CD14-positive monocyte (primary cell): Measurements from ENCODE around the gene PGAP2. TPM values are rescaled to one million over a fixed set of nuclear protein-coding genes. Genes with fewer than 3 reads are reported as not detected.

Experiments used
- DNase-seq, 3 donors: peaks; one replicate each; pipeline ENCODE4 v3.0.0-alpha.2; 2011 to 2022
- H2AFZ ChIP-seq: 2 replicates; pipeline ENCODE4 v1.6.0; 2012; ENCODE audit warnings: mild to moderate bottlenecking, low read depth, low read length, inconsistent platforms; ENCODE audit not compliant: insufficient read depth, poor library complexity, severe bottlenecking
- H3K27ac ChIP-seq, 2 donors: 1 replicate in 1 of 2; 2 replicates in 1 of 2; pipeline ENCODE4 v1.5.1; 2012 to 2013; ENCODE audit warnings: low read length in 2 of 2, control low read depth in 1 of 2, inconsistent platforms in 1 of 2, low read depth in 1 of 2, mild to moderate bottlenecking in 1 of 2
- H3K27me3 ChIP-seq, 2 donors: one replicate each; pipeline versions ENCODE4 v1.6.0 to v1.6.1; 2011 to 2013; ENCODE audit warnings: low read length in 2 of 2; ENCODE audit not compliant: control insufficient read depth in 2 of 2, insufficient read depth in 2 of 2
- H3K36me3 ChIP-seq, 2 donors: replicated peaks in 1 of 2; 1 replicate in 1 of 2; 2 replicates in 1 of 2; pipeline versions ENCODE4 v1.5.1 to v1.6.1; 2012 to 2013; ENCODE audit warnings: low read length in 2 of 2, control low read depth in 1 of 2, inconsistent platforms in 1 of 2, mild to moderate bottlenecking in 1 of 2; ENCODE audit not compliant: insufficient read depth in 2 of 2, control insufficient read depth in 1 of 2
- H3K4me1 ChIP-seq, 2 donors: 1 replicate in 1 of 2; 2 replicates in 1 of 2; pipeline versions ENCODE4 v1.5.1 to v1.6.1; 2012 to 2013; ENCODE audit warnings: low read length in 2 of 2, control low read depth in 1 of 2, inconsistent platforms in 1 of 2, mild to moderate bottlenecking in 1 of 2, moderate library complexity in 1 of 2; ENCODE audit not compliant: insufficient read depth in 2 of 2, control insufficient read depth in 1 of 2
- H3K4me2 ChIP-seq: replicated peaks from 2 replicates; pipeline ENCODE3; 2012; ENCODE audit warnings: low read length, moderate library complexity, mild to moderate bottlenecking; ENCODE audit not compliant: poor library complexity, severe bottlenecking; ENCODE audit errors: extremely low read depth
- H3K4me3 ChIP-seq, 3 experiments: fragments of 200-600 bp in 1 of 3; sonication (generic) in 1 of 3; replicated peaks in 1 of 3; 1 replicate in 2 of 3; 2 replicates in 1 of 3; pipeline ENCODE4 v1.5.1; 2011 to 2013; ENCODE audit warnings: low read length in 3 of 3, mild to moderate bottlenecking in 3 of 3, control low read depth in 2 of 3, low read depth in 2 of 3, inconsistent platforms in 1 of 3, moderate library complexity in 1 of 3
- H3K79me2 ChIP-seq: 2 replicates; pipeline ENCODE4 v1.6.0; 2012; ENCODE audit warnings: mild to moderate bottlenecking, control low read depth, inconsistent platforms, low read length, moderate library complexity; ENCODE audit not compliant: insufficient read depth
- H3K9ac ChIP-seq: 2 replicates; pipeline ENCODE4 v1.6.0; 2017; ENCODE audit warnings: low read length, mild to moderate bottlenecking; ENCODE audit not compliant: insufficient read depth, poor library complexity, severe bottlenecking
- H3K9me3 ChIP-seq, 2 donors: replicated peaks in 1 of 2; 1 replicate in 1 of 2; 2 replicates in 1 of 2; pipeline versions ENCODE4 v1.5.1 to v1.6.1; 2012 to 2013; ENCODE audit warnings: low read length in 2 of 2, control low read depth in 1 of 2; ENCODE audit not compliant: control insufficient read depth in 1 of 2, insufficient read depth in 1 of 2
- H4K20me1 ChIP-seq: 2 replicates; pipeline ENCODE4 v1.6.0; 2012; ENCODE audit warnings: mild to moderate bottlenecking, low read length, control low read depth, moderate library complexity; ENCODE audit not compliant: insufficient read depth
- H3K27ac Mint-ChIP-seq, 7 donors: one replicate each; pipeline ENCODE4 v1.8.0; 2020; ENCODE audit warnings: mild to moderate bottlenecking in 7 of 7, mixed read lengths in 7 of 7, moderate library complexity in 6 of 7, inconsistent platforms in 2 of 7
- H3K27me3 Mint-ChIP-seq, 3 donors: one replicate each; pipeline ENCODE4 v1.8.0; 2021 to 2022; ENCODE audit warnings: low read depth in 3 of 3, mild to moderate bottlenecking in 3 of 3, mixed read lengths in 3 of 3, moderate library complexity in 3 of 3, inconsistent platforms in 1 of 3
- H3K36me3 Mint-ChIP-seq, 2 donors: one replicate each; pipeline ENCODE4 v1.8.0; 2020; ENCODE audit warnings: mixed read lengths in 2 of 2, inconsistent platforms in 1 of 2, mild to moderate bottlenecking in 1 of 2
- H3K4me1 Mint-ChIP-seq: one replicate; pipeline ENCODE4 v1.8.0; 2020; ENCODE audit warnings: mild to moderate bottlenecking, mixed read lengths
- H3K4me3 Mint-ChIP-seq, 2 donors: one replicate each; pipeline ENCODE4 v1.8.0; 2020; ENCODE audit warnings: mild to moderate bottlenecking in 2 of 2, mixed read lengths in 2 of 2, moderate library complexity in 1 of 2
- H3K9me3 Mint-ChIP-seq, 7 donors: one replicate each; pipeline ENCODE4 v1.8.0; 2020 to 2022; ENCODE audit warnings: mixed read lengths in 7 of 7, mild to moderate bottlenecking in 6 of 7, moderate library complexity in 6 of 7, inconsistent platforms in 2 of 7
- WGBS: methylation state at CpG from one replicate; pipeline ENCODE4 v1.1.5; 2013; ENCODE audit warnings: missing lambda C conversion rate; ENCODE audit not compliant: insufficient coverage; 5-methylcytosine and 5-hydroxymethylcytosine counted together
- intact Hi-C, 2 donors: fragments of 100-400 bp; cut with micrococcal nuclease; formaldehyde crosslinking; loops; one replicate each; pipeline versions ENCODE4 v1.15.0 to v1.15.1; 2023
- polyA plus RNA-seq, 3 donors: library from polyadenylated mRNA; depleted of rRNA in 1 of 3; unstranded in 2 of 3; stranded (reverse) in 1 of 3; fragments of 300-500 nt in 2 of 3; fragments of >200 nt in 1 of 3; fragmentation: Illumina TruSeq in 2 of 3; gene quantifications; 1 replicate in 2 of 3; 2 replicates in 1 of 3; pipeline ENCODE4 v1.2.3, GENCODE V29; 2012 to 2021
- TF ChIP-seq, protein P1 (sequence below): fragments of 200-600 bp; IDR thresholded peaks from one replicate; pipeline ENCODE4 v1.8.0; 2022; ENCODE audit warnings: antibody characterized with exemption, mild to moderate bottlenecking

PGAP2 gene
- polyA plus RNA-seq, 3 donors = 5.8 to 17.9 (median 6.8) TPM

GRCh38 chr11:3854977-3855807 lies 46.8 kb downstream of the PGAP2 start, which contains the start of gene STIM1:
Gene STIM1 (plus strand): TSS chr11:3855664. CDS start chr11:3856271, 607 bp downstream.
- under 1% methylated on average over 85 of the region's 87 CpGs for WGBS
- H3K27ac Mint-ChIP-seq = peak within 1 kb of the TSS; percentile 96 to 99 (median 98)
- Histone ChIP-seq H3K4me1 (peaks cover 51 to 62% of the 10 kb centered on the region in 2 donors), H3K9me3 (no peaks in the 10 kb centered on the region), H2AFZ (peak within 1 kb of the TSS; percentile 88), H3K79me2 (peaks cover 47% of the 10 kb centered on the region), H3K4me2 (peak within 1 kb of the TSS; percentile 97), H4K20me1 (peaks cover 45% of the 10 kb centered on the region), H3K27ac (peak within 1 kb of the TSS; percentile 94), H3K27me3 (no peaks in the 10 kb centered on the region), H3K9ac (peak within 1 kb of the TSS; percentile 84), H3K36me3 (no peaks in the 10 kb centered on the region), H3K4me3 (peak within 1 kb of the TSS; percentile 65 to 94 (median 87))
- DNase-seq = peak; percentile 91 to 93 (median 92)
- H3K36me3 Mint-ChIP-seq = peaks cover 6 to 9% of the 10 kb centered on the region in 2 donors
- peaks cover 0 to 2% (median 0%) of the 10 kb centered on the region in 3 donors for H3K27me3 Mint-ChIP-seq
- intact Hi-C loops = loop anchor here (2.0 to 5.0 kb wide), 4 partner anchors 16 to 107 kb away; no protein-coding TSS in a partner anchor
- peak within 1 kb of the TSS; percentile 96 to 97 for H3K4me3 Mint-ChIP-seq
- TF ChIP-seq, protein P1, sequence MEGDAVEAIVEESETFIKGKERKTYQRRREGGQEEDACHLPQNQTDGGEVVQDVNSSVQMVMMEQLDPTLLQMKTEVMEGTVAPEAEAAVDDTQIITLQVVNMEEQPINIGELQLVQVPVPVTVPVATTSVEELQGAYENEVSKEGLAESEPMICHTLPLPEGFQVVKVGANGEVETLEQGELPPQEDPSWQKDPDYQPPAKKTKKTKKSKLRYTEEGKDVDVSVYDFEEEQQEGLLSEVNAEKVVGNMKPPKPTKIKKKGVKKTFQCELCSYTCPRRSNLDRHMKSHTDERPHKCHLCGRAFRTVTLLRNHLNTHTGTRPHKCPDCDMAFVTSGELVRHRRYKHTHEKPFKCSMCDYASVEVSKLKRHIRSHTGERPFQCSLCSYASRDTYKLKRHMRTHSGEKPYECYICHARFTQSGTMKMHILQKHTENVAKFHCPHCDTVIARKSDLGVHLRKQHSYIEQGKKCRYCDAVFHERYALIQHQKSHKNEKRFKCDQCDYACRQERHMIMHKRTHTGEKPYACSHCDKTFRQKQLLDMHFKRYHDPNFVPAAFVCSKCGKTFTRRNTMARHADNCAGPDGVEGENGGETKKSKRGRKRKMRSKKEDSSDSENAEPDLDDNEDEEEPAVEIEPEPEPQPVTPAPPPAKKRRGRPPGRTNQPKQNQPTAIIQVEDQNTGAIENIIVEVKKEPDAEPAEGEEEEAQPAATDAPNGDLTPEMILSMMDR = peak; percentile 97
- no peaks in the 10 kb centered on the region for H3K9me3 Mint-ChIP-seq
- H3K4me1 Mint-ChIP-seq = peaks cover 57% of the 10 kb centered on the region

DNA sequence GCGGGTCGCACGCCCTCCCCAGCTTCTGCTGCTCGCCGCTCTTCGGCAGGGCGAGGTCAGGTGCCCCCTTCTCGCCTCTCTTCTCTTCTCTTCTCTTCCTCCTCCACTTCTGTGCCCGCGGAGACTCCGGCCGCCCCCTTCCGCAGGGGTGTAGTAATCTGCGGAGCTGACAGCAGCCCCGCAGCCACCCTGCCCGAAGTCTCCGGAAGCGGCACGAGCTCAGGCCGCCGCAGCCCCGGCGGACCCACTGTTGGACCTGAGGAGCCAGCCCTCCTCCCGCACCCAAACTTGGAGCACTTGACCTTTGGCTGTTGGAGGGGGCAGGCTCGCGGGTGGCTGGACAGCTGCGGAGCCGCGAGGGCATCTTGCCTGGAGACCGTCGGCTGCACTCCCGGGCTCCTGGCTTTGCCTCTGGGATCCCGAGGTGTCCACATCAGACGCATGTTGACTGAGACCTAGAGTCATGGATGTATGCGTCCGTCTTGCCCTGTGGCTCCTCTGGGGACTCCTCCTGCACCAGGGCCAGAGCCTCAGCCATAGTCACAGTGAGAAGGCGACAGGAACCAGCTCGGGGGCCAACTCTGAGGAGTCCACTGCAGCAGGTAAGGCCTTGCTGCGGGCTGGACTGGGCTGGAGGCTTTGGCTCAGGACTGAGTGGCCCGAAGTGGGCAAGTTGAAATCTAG lies 47.6 kb downstream of the PGAP2 start:
- peaks cover 54% of the 10 kb centered on the region for H3K79me2 ChIP-seq
- under 1% methylated on average over 36 of the region's 40 CpGs for WGBS
- intact Hi-C loops = loop anchor here (2.0 to 5.0 kb wide), 4 partner anchors 17 to 106 kb away; no protein-coding TSS in a partner anchor

More for the DNA sequence above, 47.6 kb downstream of the PGAP2 start:
- H3K4me3 ChIP-seq = peak overlapping the region; percentile 65 to 94 (median 87)
- H3K4me1 ChIP-seq = peaks cover 59 to 69% of the 10 kb centered on the region in 2 donors
- peaks cover 53% of the 10 kb centered on the region for H4K20me1 ChIP-seq
- peak overlapping the region; percentile 88 for H2AFZ ChIP-seq
- peak overlapping the region; percentile 84 for H3K9ac ChIP-seq
- DNase-seq = peak; percentile 45 to 63 (median 54)
- H3K9me3 ChIP-seq = no peaks in the 10 kb centered on the region
- no peaks in the 10 kb centered on the region for H3K27me3 ChIP-seq
- Mint-ChIP-seq H3K36me3 (peaks cover 8 to 9% of the 10 kb centered on the region in 2 donors), H3K4me3 (peak overlapping the region; percentile 96 to 97), H3K27ac (peak overlapping the region; percentile 94 to 98 (median 96)), H3K9me3 (no peaks in the 10 kb centered on the region), H3K4me1 (peaks cover 64% of the 10 kb centered on the region), H3K27me3 (peaks cover 0 to 2% (median 0%) of the 10 kb centered on the region in 3 donors)
- TF ChIP-seq, protein P1 = no peak
- H3K27ac ChIP-seq = peak overlapping the region; percentile 94
- no peaks in the 10 kb centered on the region for H3K36me3 ChIP-seq
- H3K4me2 ChIP-seq = peak overlapping the region; percentile 97
